Stimulated activated CD4-positive, alpha-beta T cell treated with anti-CD3 and anti-CD28 coated beads, Interleukin-15, amount 100 ng/mL, for 48 hours (primary cell): Measurements from ENCODE around the gene GRK2.
A peak's percentile ranks its signal among the peaks of the same experiment; 100 is the strongest.
"Not testable (repeated sequence)": the region's sequence is repeated elsewhere in the genome, so short reads cannot be mapped to it uniquely, and the experiment has no call there.

Experiments used
- DNase-seq, 2 donors: peaks; one replicate each; pipeline ENCODE4 v3.0.0-alpha.2; 2020; ENCODE audit warnings: low read depth in 2 of 2

The GRK2 gene

GRCh38 chr11:67253872-67254624 lies 12.2 kb upstream of the GRK2 start:
- no peak for DNase-seq

GRCh38 chr11:67254798-67255197 lies 11.5 kb upstream of the GRK2 start:
- no peak for DNase-seq

- no peak for DNase-seq
Observed at GRCh38 chr11:67255353-67255752, 10.9 kb upstream of the GRK2 start.

- DNase-seq: no peak
Observed at GRCh38 chr11:67255864-67256263, 10.4 kb upstream of the GRK2 start.

GRCh38 chr11:67256477-67257135 lies 9.7 kb upstream of the GRK2 start:
- DNase-seq: no peak

- no peak for DNase-seq
Observed at GRCh38 chr11:67260406-67260805, 5.9 kb upstream of the GRK2 start.

- DNase-seq: not testable (repeated sequence)
Observed at GRCh38 chr11:67260885-67261639, 5.2 kb upstream of the GRK2 start.

GRCh38 chr11:67261640-67261945 lies 4.7 kb upstream of the GRK2 start:
- no peak for DNase-seq

- no peak for DNase-seq
Observed at GRCh38 chr11:67261946-67262681, 4.2 kb upstream of the GRK2 start.

- DNase-seq: peak in 1 of 2 donors; percentile 74
Observed at GRCh38 chr11:67262731-67263675, 3.3 kb upstream of the GRK2 start.

- DNase-seq: no peak
Observed at GRCh38 chr11:67264260-67264659, 2.0 kb upstream of the GRK2 start.

GRCh38 chr11:67264877-67265632 lies 1.2 kb upstream of the GRK2 start:
- no peak for DNase-seq

GRCh38 chr11:67265633-67266448 lies 432 bp upstream of the GRK2 start:
- peak in 1 of 2 donors; percentile 73 for DNase-seq

GRCh38 chr11:67267188-67268080 lies 1.2 kb downstream of the GRK2 start:
- DNase-seq: no peak

GRCh38 chr11:67268081-67268961 lies 2.0 kb downstream of the GRK2 start:
- DNase-seq: peak; percentile 64 to 69

- no peak for DNase-seq
Observed at GRCh38 chr11:67268962-67269268, 2.6 kb downstream of the GRK2 start.

GRCh38 chr11:67269401-67270255 lies 3.4 kb downstream of the GRK2 start:
- DNase-seq: no peak
